GM18951 (cell line): ENCODE data around the gene PPP1R26.

Experiments used
- POLR2A ChIP-seq: IDR thresholded peaks from 4 replicates; pipeline ENCODE4 v1.6.1; 2011; ENCODE audit warnings: mild to moderate bottlenecking; ENCODE audit not compliant: insufficient read length, insufficient read depth; ENCODE audit errors: extremely low read depth
- in situ Hi-C: fragments of 300-500 bp; cut with MboI; formaldehyde crosslinking; loops from one replicate; pipeline ENCODE4 v1.12.0; 2022; ENCODE audit warnings: low sequenced_read_pairs, mixed read lengths, inconsistent platforms; ENCODE audit not compliant: unreplicated experiment

PPP1R26 gene

DNA sequence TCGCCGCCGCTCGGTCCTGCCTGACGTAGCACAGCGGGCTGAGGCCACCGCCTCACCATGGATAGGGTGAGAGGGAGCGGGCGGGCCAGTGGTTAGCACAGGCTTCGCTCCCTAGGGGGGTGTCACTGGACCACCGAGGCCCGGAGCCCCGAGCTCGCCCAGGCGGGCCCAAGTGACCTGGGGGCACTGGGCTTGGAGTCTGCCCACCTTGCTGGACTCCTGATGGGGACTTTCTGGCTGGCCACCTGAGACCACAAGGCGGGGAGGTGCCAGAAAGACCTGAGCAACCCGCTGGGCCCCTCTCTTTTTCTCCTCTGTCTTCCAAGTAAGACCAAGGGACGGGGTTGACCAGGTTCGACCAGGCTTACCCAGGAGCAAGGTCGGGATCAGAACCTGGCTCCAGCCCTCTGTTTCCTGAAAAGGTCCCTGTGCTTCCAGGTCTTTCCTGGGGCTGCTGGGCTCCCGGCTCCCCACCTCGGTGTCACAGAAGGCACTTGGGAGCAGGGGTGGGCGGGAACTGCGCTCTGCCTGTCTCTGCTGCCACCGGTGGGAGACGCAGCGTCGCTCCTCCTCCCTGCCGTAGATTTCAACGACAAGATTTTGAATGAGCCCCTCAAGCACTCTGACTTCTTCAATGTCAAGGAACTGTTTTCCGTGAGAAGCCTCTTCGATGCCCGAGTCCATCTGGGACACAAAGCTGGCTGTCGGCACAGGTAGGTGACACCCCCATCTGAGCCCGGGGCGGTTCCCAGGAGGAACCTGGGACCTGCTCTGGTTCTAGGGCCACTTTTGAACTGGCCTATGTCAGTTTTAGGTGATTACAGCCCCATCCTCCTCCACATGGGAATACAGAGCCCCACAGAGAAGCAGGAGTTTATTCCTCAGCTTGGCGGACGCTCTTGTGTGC lies 21.9 kb downstream of the PPP1R26 start:
- in situ Hi-C loops, result no loop called here
- no peak for TF ChIP-seq POLR2A

DNA sequence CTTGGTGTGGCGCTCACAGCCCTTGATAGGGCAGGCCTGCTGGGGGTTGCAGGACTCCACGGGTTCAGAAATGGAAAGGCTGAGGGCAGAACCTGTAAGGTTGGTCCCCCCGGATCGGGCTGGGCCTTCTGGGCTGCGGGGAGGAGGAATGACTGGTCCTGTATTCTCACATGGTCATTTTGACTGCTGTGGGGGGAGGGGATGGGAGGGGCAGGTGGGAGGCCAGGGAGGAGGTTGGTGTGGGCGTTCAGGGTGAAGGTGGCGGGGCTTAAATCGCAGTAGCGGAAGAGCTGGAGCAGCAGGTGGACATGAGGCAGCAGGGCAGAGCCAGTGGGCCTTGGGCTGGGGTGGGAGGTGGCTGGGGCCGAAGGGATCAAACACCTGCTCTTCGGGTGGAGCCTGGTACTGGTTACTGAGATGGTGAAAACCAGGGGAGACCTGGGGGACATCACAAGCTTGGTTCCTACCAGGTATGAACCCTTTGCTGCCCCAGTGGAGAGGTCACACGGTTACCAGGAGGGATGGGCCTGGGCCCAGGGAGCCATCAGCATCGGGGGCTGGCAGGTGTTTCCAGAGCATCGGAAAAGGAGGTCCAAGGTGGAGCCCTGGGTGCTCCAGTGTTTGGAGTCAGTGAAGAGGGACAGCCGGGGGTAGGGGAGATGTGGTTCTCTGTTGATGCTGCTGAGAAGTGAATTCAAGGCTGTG lies 22.7 kb downstream of the PPP1R26 start:
- in situ Hi-C loops, result no loop called here
- TF ChIP-seq POLR2A, result no peak

DNA sequence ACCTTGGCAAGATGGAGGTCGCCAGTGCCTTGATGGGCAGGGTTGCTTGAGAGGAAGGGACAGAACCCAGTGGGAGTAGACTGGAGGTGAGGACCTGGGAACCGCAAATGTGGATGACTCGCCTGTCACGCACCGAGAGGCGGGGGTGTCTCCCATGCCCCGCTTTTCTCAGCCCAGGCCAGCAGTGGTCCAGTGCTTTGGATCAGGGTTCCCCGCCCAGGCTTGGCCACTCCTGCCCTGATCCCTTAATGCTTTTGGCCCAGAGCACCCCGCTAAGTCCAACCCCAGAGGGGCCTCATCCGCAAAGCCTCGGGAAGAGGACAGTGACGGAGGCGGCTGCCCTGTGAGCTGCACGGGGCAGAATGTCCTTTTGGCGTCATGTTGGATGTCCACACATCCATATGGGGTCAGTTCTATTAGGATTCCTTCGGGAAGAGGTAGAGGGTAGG lies 23.3 kb downstream of the PPP1R26 start:
- no peak for TF ChIP-seq POLR2A
- in situ Hi-C loops, result no loop called here

- no peak for TF ChIP-seq POLR2A
- in situ Hi-C loops, result no loop called here
These were observed 24.0 kb downstream of the PPP1R26 start for GRCh38 chr9:135503371-135504261.

DNA sequence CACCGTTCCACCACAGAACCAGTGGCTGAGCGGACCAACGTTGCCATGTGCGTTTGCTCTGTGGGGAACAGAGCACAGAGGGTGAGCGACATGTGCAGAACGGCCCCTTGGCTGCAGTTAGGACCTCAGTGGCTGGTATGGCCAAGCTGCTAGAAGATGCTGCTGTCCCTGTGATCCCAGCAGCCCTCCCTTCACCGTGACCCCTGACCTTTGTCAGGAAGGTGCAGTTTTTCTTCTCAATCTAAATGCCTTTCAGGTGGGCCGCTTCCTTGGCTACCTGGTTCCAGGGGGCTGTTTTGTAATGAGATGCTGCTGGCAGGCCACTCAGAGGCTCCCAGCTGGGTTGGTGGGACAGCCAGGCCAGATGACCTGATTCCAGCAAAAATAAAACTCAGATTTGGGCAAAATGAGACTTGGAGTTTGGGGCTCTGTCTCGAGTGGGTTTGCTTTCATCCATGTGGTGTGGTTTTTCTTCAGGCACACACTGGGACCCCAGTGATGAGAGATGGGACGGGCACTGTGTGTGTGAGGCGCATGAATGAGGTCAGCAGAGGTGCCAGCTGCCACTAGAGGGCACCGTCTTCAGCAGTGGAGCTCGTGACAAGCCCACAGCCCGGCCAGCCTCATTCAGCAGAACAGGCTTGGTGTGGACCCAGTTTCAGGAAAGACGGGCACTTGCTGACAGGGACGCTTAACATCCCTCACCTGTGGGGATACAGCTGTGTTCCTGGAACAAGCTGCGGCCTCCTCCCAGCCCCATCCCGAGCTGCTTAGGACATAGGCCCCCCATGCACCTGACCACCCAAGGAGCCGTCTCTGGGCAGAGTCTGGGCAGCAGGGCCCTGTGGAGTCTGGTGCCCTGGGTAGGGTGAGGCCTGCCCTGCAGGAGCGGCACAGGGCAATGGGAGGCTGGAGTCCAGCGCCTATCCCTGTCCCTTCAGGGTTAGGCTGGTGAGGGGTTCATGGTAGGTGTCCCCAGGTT lies 25.0 kb downstream of the PPP1R26 start:
- in situ Hi-C loops, result no loop called here
- TF ChIP-seq POLR2A, result no peak

DNA sequence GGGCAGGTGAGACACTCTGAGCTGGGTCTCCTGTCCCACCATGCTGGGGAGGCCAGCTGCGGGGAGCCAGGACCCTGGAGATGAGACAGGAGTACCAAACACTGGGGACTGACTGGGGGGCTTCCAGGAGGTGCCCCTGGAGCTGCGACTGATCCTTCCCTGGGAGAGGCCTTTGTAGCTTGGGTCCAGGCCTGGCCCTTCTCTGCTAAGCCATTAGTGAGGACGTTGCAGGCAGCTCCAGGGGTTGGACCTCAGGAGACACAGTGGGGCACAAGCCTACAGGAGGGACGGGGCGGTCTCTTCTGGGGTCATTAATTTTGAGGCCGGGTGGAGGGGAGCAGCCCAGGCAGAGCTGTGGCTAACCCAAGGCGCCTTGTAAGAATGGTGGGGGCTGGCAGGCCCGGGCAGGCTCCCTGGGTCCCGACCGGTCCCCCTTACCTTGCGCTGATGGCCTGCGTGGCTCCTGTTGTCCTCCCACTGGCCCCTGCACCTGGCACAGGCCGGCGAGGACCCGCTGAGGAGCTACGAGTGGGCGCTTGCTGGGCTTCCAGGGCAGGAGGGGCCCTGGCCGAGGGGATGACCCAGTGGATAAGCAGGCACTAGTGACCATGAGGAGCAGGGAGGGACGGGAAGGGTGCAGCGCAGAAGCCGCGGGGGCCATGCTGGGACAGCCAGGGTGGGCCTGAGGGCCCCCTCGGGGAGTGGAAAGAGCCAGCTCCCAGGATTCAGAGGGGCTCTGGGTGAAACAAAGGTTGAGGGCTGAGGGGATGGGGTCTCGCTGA lies 26.0 kb downstream of the PPP1R26 start:
- no peak for TF ChIP-seq POLR2A
- in situ Hi-C loops, result no loop called here

DNA sequence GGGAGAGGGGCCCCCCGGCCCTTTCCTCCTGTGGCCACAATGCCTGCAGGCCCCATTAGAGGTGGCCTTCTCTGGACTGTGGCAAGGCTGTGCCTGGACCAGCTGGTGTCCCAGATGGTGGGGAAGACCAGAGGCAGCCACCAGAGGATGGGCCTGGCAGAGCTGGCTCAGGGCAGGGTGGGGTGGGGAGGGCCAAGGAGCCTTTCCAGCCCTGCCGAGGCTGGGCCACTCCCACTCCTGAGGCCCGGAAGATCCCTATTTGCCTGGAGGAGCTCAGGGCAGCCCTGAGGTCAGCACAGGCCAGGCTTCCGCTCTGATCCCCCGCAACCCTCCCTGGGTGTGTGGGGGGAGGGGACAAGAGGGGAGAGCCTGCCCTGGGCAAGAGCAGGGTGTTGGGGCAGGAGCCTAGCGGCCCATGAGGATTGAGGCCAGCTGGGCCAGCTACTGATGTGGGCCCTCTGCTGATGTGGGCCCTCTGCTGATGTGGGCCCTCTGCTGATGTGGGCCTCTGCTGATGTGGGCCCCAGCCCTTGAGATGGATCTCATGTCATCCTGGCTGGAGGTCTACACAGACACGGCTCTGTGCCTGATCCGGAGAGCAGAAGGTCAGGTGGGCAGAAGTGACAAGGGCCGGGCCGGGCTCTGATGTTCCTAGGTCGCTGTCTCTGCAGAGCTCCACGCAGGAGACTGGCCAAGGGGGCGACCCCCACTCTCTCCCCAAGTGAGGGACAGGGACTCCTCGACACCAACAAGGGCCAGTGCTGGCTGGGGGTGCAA lies 26.9 kb downstream of the PPP1R26 start:
- TF ChIP-seq POLR2A, result no peak
- in situ Hi-C loops, result no loop called here

GRCh38 chr9:135507104-135508035 lies 27.8 kb downstream of the PPP1R26 start:
- in situ Hi-C loops, result no loop called here
- TF ChIP-seq POLR2A, result no peak

- in situ Hi-C loops, result no loop called here
- no peak for TF ChIP-seq POLR2A
These were observed 28.7 kb downstream of the PPP1R26 start for GRCh38 chr9:135508211-135508820.
